Mesendoderm (in vitro differentiated cells): Measurements from ENCODE around the gene PRIMA1.

Experiments
- DNase-seq: peaks from one replicate; pipeline ENCODE4 v3.0.0; 2013
- H2AK5ac ChIP-seq: 2 replicates; pipeline ENCODE4 v1.6.1; 2013; ENCODE audit warnings: low read length, inconsistent platforms
- H2BK120ac ChIP-seq: 2 replicates; pipeline ENCODE4 v1.6.1; 2013; ENCODE audit warnings: low read depth, mild to moderate bottlenecking, low read length, moderate library complexity, mixed read lengths
- H2BK15ac ChIP-seq: replicated peaks from 2 replicates; pipeline ENCODE4 v1.6.1; 2013; ENCODE audit warnings: low read depth, mild to moderate bottlenecking, moderate library complexity
- H2BK5ac ChIP-seq: 2 replicates; pipeline ENCODE4 v1.6.1; 2013; ENCODE audit warnings: low read length, inconsistent platforms
- H3K18ac ChIP-seq: 2 replicates; pipeline ENCODE4 v1.6.1; 2013; ENCODE audit warnings: mild to moderate bottlenecking, low read length, mixed read lengths
- H3K23ac ChIP-seq: one replicate; pipeline ENCODE4 v1.6.1; 2013; ENCODE audit warnings: low read length
- H3K27ac ChIP-seq: 2 replicates; pipeline ENCODE4 v1.5.1; 2013; ENCODE audit warnings: low read depth, mild to moderate bottlenecking, inconsistent platforms, low read length, moderate library complexity
- H3K27me3 ChIP-seq: 2 replicates; pipeline ENCODE4 v1.6.1; 2013; ENCODE audit warnings: low read length, control low read depth, mild to moderate bottlenecking, inconsistent platforms; ENCODE audit not compliant: insufficient read depth, poor library complexity
- H3K36me3 ChIP-seq: 2 replicates; pipeline ENCODE4 v1.6.1; 2013; ENCODE audit warnings: low read length, inconsistent platforms; ENCODE audit not compliant: control insufficient read depth, insufficient read depth
- H3K4ac ChIP-seq: one replicate; pipeline ENCODE4 v1.6.1; 2013; ENCODE audit warnings: low read depth, mild to moderate bottlenecking, low read length, moderate library complexity
- H3K4me1 ChIP-seq: 2 replicates; pipeline ENCODE4 v1.6.1; 2013; ENCODE audit warnings: low read depth, low read length, inconsistent platforms; ENCODE audit not compliant: control insufficient read depth
- H3K4me2 ChIP-seq: 2 replicates; pipeline ENCODE4 v1.6.1; 2013; ENCODE audit warnings: low read length
- H3K4me3 ChIP-seq: 2 replicates; pipeline ENCODE4 v1.5.1; 2013; ENCODE audit warnings: mild to moderate bottlenecking, low read length
- H3K56ac ChIP-seq: one replicate; pipeline ENCODE4 v1.6.1; 2013; ENCODE audit warnings: low read length
- H3K79me1 ChIP-seq: 2 replicates; pipeline ENCODE4 v1.6.1; 2013; ENCODE audit warnings: low read length, inconsistent platforms
- H3K79me2 ChIP-seq: 2 replicates; pipeline ENCODE4 v1.6.1; 2013; ENCODE audit warnings: mild to moderate bottlenecking, low read length; ENCODE audit not compliant: control insufficient read depth, insufficient read depth
- H3K9ac ChIP-seq: 2 replicates; pipeline ENCODE4 v1.6.1; 2013; ENCODE audit warnings: low read length, inconsistent platforms
- H4K5ac ChIP-seq: one replicate; pipeline ENCODE4 v1.6.1; 2013; ENCODE audit warnings: low read length
- H4K8ac ChIP-seq: one replicate; pipeline ENCODE4 v1.6.1; 2013; ENCODE audit warnings: low read depth, mild to moderate bottlenecking, control low read depth, low read length, moderate library complexity
- WGBS: extraction: QIAGEN DNeasy Blood & Tissue Kit; methylation state at CpG from one replicate; pipeline ENCODE4 v1.1.7; 2013; ENCODE audit warnings: low lambda C conversion rate, missing lambda C conversion rate; ENCODE audit not compliant: insufficient coverage; ENCODE audit errors: extremely low coverage; 5-methylcytosine and 5-hydroxymethylcytosine counted together

PRIMA1 gene

DNA sequence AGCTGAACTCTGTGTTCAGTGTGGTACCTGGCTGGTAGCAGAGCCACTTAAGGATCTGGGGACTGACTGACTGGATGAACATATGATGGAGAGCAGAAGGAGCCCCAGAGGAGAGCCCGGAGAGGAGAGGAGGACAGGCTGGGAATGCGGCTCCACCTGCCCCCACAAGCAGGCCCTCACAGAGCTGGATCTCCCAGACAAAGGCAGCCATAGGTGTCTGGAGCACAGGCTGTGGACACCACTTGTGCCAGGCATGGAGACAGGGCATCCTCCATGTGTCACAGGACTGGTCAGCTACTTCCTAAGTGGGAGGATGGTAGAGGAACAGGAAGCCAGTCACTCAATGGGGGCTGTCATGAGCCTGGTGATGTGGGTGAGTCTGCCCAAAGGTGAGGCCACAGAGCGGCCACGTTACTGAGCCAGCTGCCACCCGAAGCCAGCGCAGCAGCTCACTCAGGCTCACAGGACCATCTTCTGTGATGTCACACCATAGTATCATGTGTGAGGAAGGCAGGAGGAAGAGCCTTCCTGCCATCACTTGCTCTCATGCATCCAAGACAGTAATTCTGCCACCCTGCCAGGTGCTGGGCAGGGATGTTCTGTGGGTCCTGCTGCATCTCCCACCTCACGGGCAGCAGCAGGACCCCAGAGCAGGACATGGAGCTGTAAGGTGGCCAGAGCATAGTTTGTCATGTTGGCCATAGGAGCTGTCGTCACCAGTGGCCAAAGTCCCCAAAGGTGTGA lies 72.1 kb downstream of the PRIMA1 start:
- Histone ChIP-seq H3K79me1 (no peaks in the 10 kb centered on the region), H3K56ac (no peak overlapping the region), H2AK5ac (no peak overlapping the region), H2BK5ac (no peak overlapping the region), H4K8ac (no peak overlapping the region), H3K18ac (no peak overlapping the region), H4K5ac (no peak overlapping the region), H3K36me3 (no peaks in the 10 kb centered on the region), H3K79me2 (no peaks in the 10 kb centered on the region), H3K27me3 (no peaks in the 10 kb centered on the region), H3K4me1 (no peaks in the 10 kb centered on the region), H3K23ac (no peak overlapping the region), H2BK120ac (no peak overlapping the region), H3K4ac (no peak overlapping the region), H3K4me3 (no peak overlapping the region), H2BK15ac (no peak overlapping the region), H3K27ac (no peak overlapping the region), H3K4me2 (no peak overlapping the region), H3K9ac (no peak overlapping the region)
- no CpG with 5 or more reads among the region's 8 CpGs for WGBS
- DNase-seq, result no peak

GRCh38 chr14:93715279-93715927 lies 72.9 kb downstream of the PRIMA1 start:
- no peaks in the 10 kb centered on the region for H3K79me2 ChIP-seq
- H4K8ac ChIP-seq, result no peak overlapping the region
- no peak overlapping the region for H3K4ac ChIP-seq
- H3K27me3 ChIP-seq, result no peaks in the 10 kb centered on the region
- H3K4me1 ChIP-seq, result no peaks in the 10 kb centered on the region
- H2AK5ac ChIP-seq, result no peak overlapping the region
- H3K23ac ChIP-seq, result no peak overlapping the region
- no peak overlapping the region for H3K4me3 ChIP-seq
- no peaks in the 10 kb centered on the region for H3K36me3 ChIP-seq
- no peak overlapping the region for H2BK120ac ChIP-seq
- H3K27ac ChIP-seq, result no peak overlapping the region
- no peak overlapping the region for H2BK5ac ChIP-seq
- H3K56ac ChIP-seq, result no peak overlapping the region
- no peak overlapping the region for H3K4me2 ChIP-seq
- H3K79me1 ChIP-seq, result no peaks in the 10 kb centered on the region
- no peak overlapping the region for H3K18ac ChIP-seq
- H2BK15ac ChIP-seq, result no peak overlapping the region
- H3K9ac ChIP-seq, result no peak overlapping the region
- H4K5ac ChIP-seq, result no peak overlapping the region
- DNase-seq, result no peak
- WGBS, result no CpG with 5 or more reads among the region's 13 CpGs

DNA sequence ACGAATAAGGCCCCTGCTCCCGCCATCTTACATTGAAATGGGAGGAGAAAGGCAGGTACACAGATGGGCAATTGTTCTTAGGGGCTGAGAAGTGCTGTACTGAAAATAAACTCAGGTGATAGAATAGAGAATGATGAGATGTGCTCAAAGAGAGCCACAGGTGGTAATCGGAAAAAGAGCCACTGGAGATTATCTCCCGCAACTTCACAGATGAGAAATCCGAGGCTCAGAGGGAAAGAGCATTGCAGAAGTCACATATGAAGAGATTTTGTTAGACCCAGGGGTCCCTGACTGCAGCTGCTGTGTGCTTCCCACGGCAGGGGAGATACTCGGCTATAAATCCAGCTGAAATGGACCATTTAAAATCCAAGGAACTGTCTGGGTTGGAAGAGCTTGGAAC lies 73.7 kb downstream of the PRIMA1 start:
- H3K36me3 ChIP-seq, result no peaks in the 10 kb centered on the region
- no peak overlapping the region for H3K27ac ChIP-seq
- H2AK5ac ChIP-seq, result no peak overlapping the region
- H2BK15ac ChIP-seq, result no peak overlapping the region
- H2BK5ac ChIP-seq, result no peak overlapping the region
- H3K27me3 ChIP-seq, result no peaks in the 10 kb centered on the region
- no peak overlapping the region for H3K4me2 ChIP-seq
- no peak overlapping the region for H2BK120ac ChIP-seq
- H4K5ac ChIP-seq, result no peak overlapping the region
- WGBS, result no CpG with 5 or more reads among the region's 7 CpGs
- H3K79me2 ChIP-seq, result no peaks in the 10 kb centered on the region
- H3K4ac ChIP-seq, result no peak overlapping the region
- H3K23ac ChIP-seq, result no peak overlapping the region
- H3K56ac ChIP-seq, result no peak overlapping the region
- no peak overlapping the region for H4K8ac ChIP-seq
- H3K18ac ChIP-seq, result no peak overlapping the region
- H3K79me1 ChIP-seq, result no peaks in the 10 kb centered on the region
- no peak for DNase-seq
- no peak overlapping the region for H3K4me3 ChIP-seq
- H3K4me1 ChIP-seq, result no peaks in the 10 kb centered on the region
- no peak overlapping the region for H3K9ac ChIP-seq

DNA sequence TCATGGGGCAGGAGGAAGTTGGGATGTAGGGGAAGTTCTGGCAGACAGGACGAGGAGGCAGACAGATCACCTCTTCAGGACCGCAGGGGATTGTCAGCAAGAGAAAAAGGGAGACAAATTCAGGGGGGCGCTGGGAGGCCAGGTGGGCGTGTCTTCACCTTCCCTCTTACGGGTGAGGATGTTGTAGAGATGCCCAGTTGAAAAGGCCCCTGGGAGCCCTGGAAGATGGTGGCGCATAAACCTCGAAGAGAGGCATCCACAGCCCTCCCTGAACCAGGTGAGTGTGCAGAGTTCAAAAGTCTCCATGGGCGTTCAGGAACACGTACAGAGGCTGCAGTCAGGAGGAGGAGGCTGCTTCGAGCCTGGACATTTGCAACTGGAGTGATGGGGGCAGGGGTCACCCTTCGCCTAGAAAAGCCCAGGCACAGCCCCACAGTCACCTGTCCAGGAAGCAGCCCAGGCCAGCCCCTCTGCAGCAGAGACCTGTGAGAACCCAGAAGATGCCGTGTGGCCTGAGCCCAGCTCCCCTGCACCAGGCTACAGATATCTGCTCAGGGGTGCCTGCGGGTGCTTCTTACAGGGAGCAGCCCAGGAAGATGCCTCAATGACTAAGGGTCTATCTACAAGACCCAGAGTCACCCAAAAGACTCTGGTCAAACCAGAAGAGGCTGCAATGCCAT lies 74.4 kb downstream of the PRIMA1 start:
- DNase-seq, result no peak
- Histone ChIP-seq H4K8ac (no peak overlapping the region), H3K4me2 (no peak overlapping the region)

DNA sequence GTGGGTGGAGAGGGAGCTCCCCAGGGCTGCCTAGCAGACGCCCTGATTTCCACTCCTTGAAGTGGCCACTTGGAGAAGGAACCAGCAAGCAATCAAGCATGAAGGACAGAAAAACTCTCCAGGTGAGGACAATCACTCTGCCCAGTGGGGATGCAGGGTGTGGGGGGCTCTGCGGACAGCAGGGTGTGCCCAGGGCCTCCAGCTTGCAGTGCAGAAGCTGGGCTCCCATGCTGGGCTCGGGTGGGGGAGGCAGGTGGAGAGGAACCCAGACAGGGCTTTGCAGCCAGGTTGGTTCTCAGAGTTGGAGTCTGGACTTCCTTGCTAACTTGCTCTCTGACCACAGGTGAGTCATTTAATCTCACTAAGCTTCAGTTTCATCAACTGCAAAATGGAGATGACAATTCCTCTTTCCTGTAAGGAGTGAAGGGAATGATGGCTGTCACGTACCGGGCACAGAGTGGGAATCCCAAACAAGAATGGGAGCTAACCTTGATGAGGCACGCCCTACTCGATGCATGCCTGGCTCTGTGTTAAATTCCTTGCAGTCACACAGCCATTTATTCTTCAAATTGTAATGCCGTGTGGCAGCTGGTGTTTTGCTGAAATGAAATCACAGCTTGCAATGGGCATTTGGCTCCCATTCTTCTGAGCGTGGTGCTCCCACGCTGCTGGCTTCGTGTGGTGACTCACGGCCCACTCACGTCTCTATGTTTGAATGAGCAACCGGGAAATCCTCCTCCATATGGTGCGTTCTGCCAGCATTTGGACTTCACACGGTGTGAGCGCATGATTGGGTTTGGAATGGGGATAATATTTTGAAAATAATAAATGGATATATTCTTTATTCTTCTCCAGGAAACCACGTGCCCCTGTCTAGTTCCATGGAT lies 75.2 kb downstream of the PRIMA1 start:
- Histone ChIP-seq H2BK15ac (no peak overlapping the region), H2AK5ac (no peak overlapping the region), H3K18ac (no peak overlapping the region), H3K23ac (no peak overlapping the region), H3K4me1 (no peaks in the 10 kb centered on the region), H3K27ac (no peak overlapping the region), H3K9ac (no peak overlapping the region), H2BK5ac (no peak overlapping the region), H3K4ac (no peak overlapping the region), H4K8ac (no peak overlapping the region), H3K4me3 (no peak overlapping the region), H3K56ac (no peak overlapping the region), H3K27me3 (no peaks in the 10 kb centered on the region), H3K79me1 (no peaks in the 10 kb centered on the region), H3K4me2 (no peak overlapping the region), H4K5ac (no peak overlapping the region), H3K79me2 (no peaks in the 10 kb centered on the region), H2BK120ac (no peak overlapping the region), H3K36me3 (no peaks in the 10 kb centered on the region)
- no peak for DNase-seq
- WGBS, result no CpG with 5 or more reads among the region's 18 CpGs

More for the DNA sequence above, 74.4 kb downstream of the PRIMA1 start:
- no peak overlapping the region for H3K4me3 ChIP-seq
- no peaks in the 10 kb centered on the region for H3K36me3 ChIP-seq
- H2BK120ac ChIP-seq, result no peak overlapping the region
- no peak overlapping the region for H3K56ac ChIP-seq
- no peak overlapping the region for H2BK15ac ChIP-seq
- no peaks in the 10 kb centered on the region for H3K79me2 ChIP-seq
- no peaks in the 10 kb centered on the region for H3K79me1 ChIP-seq
- no peak overlapping the region for H4K5ac ChIP-seq
- H3K9ac ChIP-seq, result no peak overlapping the region
- H3K4ac ChIP-seq, result no peak overlapping the region
- no CpG with 5 or more reads among the region's 13 CpGs for WGBS
- H3K18ac ChIP-seq, result no peak overlapping the region
- no peak overlapping the region for H3K23ac ChIP-seq
- no peak overlapping the region for H3K27ac ChIP-seq
- no peaks in the 10 kb centered on the region for H3K27me3 ChIP-seq
- no peak overlapping the region for H2AK5ac ChIP-seq
- H3K4me1 ChIP-seq, result no peaks in the 10 kb centered on the region
- H2BK5ac ChIP-seq, result no peak overlapping the region
